Common myeloid progenitor, CD34-positive (primary cell): Measurements from ENCODE around the gene LCN6.

ENCODE experiments used
- CTCF ChIA-PET: fragments of 350-600 bp; sonication (Branson Sonifier 250); formaldehyde crosslinking; loops from one replicate; lab custom pipeline; 2021; ENCODE audit warnings: antibody characterized with exemption; lab: Charles Lee
- POLR2A ChIA-PET: fragments of 350-600 bp; sonication (Branson Sonifier 250); formaldehyde crosslinking; loops from one replicate; lab custom pipeline; 2021; ENCODE audit warnings: antibody characterized with exemption; lab: Charles Lee
- DNase-seq, 3 donors: peaks; one replicate each; pipeline versions ENCODE4 v3.0.0 to v3.0.0-alpha.2; 2013
- H3K27ac ChIP-seq, 2 experiments: 1 replicate in 1 of 2; 2 replicates in 1 of 2; pipeline ENCODE4 v1.7.0; 2013; ENCODE audit warnings: inconsistent platforms in 2 of 2, low read length in 2 of 2, mild to moderate bottlenecking in 2 of 2, low read depth in 1 of 2, moderate library complexity in 1 of 2; ENCODE audit not compliant: severe bottlenecking in 2 of 2, insufficient read depth in 1 of 2, poor library complexity in 1 of 2
- H3K27me3 ChIP-seq, 5 experiments: replicated peaks in 2 of 5; 1 replicate in 3 of 5; 2 replicates in 2 of 5; pipeline versions ENCODE4 v1.6.1 to v1.7.0; 2013; ENCODE audit warnings: low read length in 4 of 5, mild to moderate bottlenecking in 2 of 5, moderate library complexity in 2 of 5, inconsistent platforms in 1 of 5; ENCODE audit not compliant: insufficient read depth in 5 of 5, control insufficient read depth in 4 of 5
- H3K36me3 ChIP-seq, 4 experiments: 1 replicate in 2 of 4; 2 replicates in 2 of 4; pipeline versions ENCODE4 v1.6.1 to v1.7.0; 2013; ENCODE audit warnings: low read length in 3 of 4, control low read depth in 1 of 4, mild to moderate bottlenecking in 1 of 4; ENCODE audit not compliant: control insufficient read depth in 4 of 4, insufficient read depth in 4 of 4
- H3K4me1 ChIP-seq, 4 experiments: 1 replicate in 3 of 4; 2 replicates in 1 of 4; pipeline versions ENCODE4 v1.6.1 to v1.7.1; 2013; ENCODE audit warnings: low read length in 3 of 4, mild to moderate bottlenecking in 3 of 4, control low read depth in 1 of 4, inconsistent platforms in 1 of 4, moderate library complexity in 1 of 4; ENCODE audit not compliant: control insufficient read depth in 4 of 4, insufficient read depth in 4 of 4; ENCODE audit errors: control extremely low read depth in 1 of 4
- H3K4me3 ChIP-seq, 7 experiments: 1 replicate in 4 of 7; 2 replicates in 3 of 7; pipeline versions ENCODE4 v1.5.1 to v1.7.0; 2013; ENCODE audit warnings: mild to moderate bottlenecking in 7 of 7, low read length in 6 of 7, moderate library complexity in 6 of 7, inconsistent platforms in 2 of 7, low read depth in 2 of 7, control low read depth in 1 of 7; ENCODE audit not compliant: insufficient read depth in 4 of 7, control insufficient read depth in 1 of 7; ENCODE audit errors: extremely low read depth in 1 of 7
- H3K9me3 ChIP-seq, 5 experiments: 1 replicate in 4 of 5; 2 replicates in 1 of 5; pipeline versions ENCODE4 v1.6.1 to v1.7.1; 2013; ENCODE audit warnings: low read length in 4 of 5, mild to moderate bottlenecking in 2 of 5, inconsistent platforms in 1 of 5, low read depth in 1 of 5, moderate library complexity in 1 of 5; ENCODE audit not compliant: control insufficient read depth in 4 of 5, insufficient read depth in 2 of 5; ENCODE audit errors: control extremely low read depth in 1 of 5
- WGBS: methylation state at CpG from one replicate; pipeline ENCODE4 v1.1.5; 2013; ENCODE audit not compliant: insufficient coverage; 5-methylcytosine and 5-hydroxymethylcytosine counted together

Gene LCN6

DNA sequence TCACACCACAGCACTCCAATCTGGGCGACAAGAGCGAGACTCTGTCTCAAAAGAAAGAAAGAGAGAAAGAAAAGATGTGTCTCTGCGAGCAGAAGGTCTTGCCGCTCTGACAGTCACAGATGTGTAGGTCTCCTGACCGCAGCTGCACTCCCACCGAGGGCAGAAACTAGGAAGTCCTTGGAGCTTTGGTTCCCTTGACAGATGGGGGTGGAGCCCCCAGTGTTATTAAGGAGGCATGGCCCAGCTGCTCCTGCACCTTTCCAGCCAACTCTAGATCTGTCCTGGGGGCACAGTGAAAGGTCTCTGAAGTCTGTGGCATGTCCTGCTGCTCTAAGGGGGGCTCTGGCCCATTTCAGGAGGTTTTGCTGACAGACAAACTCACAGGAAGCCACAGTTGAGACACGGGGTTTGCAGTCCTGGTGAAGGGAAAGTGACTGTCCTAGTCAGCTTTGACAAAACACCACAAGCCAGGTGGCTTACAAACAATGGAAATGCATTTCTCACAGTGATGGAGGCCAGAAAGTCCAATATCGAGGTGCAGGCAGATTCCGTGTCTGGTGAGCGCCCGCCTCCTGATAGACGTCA lies 45.0 kb downstream of the LCN6 start:
- 47% methylated on average over 12 of the region's 12 CpGs for WGBS
- Histone ChIP-seq H3K27ac (no peak overlapping the region), H3K27me3 (no peaks in the 10 kb centered on the region), H3K9me3 (no peaks in the 10 kb centered on the region), H3K36me3 (no peaks in the 10 kb centered on the region), H3K4me3 (peak overlapping the region in 4 of 7 experiments; percentile 8 to 25 (median 11)), H3K4me1 (peaks cover 2 to 65% (median 59%) of the 10 kb centered on the region in 4 experiments)
- POLR2A ChIA-PET, result interaction anchor here (0.7 to 4.7 kb wide), 6 partner anchors 10 to 56 kb away, joined by 3 to 99 read pairs (median 16); partner anchors contain the start of gene DIPK1B
- CTCF ChIA-PET, result interaction anchor here (0.6 to 3.4 kb wide), 9 partner anchors 10 to 46 kb away, joined by 3 to 14 read pairs (median 6); no protein-coding TSS in a partner anchor
- peak; percentile 73 to 93 (median 91) for DNase-seq

DNA sequence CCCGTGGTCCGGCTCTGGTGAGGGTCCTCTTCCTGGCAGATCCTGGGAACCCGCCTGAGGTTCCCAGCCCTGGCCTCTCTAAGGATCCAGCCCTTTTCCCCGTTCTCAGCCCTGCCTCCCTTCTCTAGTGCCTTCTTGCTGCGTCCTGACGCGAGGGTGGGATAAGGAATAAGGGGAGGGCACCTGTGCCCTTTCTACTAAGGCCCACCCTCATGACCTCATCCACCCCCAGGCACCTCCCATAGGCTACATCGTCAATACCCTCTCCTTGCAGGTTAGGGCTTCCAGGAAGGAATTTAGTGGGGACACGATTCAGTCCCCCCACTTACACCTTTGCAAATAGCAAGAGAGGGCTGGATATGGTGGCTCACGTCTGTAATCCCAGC lies 46.7 kb downstream of the LCN6 start:
- WGBS, result 20% methylated on average over 4 of the region's 10 CpGs
- H3K4me3 ChIP-seq, result peak overlapping the region in 5 of 7 experiments; percentile 22 to 63 (median 42)
- DNase-seq, result peak in 2 of 3 donors; percentile 73 to 84
- no peaks in the 10 kb centered on the region for H3K9me3 ChIP-seq
- H3K4me1 ChIP-seq, result peaks cover 2 to 78% (median 72%) of the 10 kb centered on the region in 4 experiments
- H3K27ac ChIP-seq, result peak overlapping the region; percentile 64 to 84
- no peaks in the 10 kb centered on the region for H3K36me3 ChIP-seq
- ChIA-PET CTCF (interaction anchor here (0.7 to 4.0 kb wide), 5 partner anchors 10 to 38 kb away, joined by 3 to 27 read pairs (median 10); no protein-coding TSS in a partner anchor), POLR2A (interaction anchor here (0.6 to 4.7 kb wide), 10 partner anchors 12 to 44 kb away, joined by 3 to 99 read pairs (median 7); partner anchors contain the start of genes AGPAT2, DIPK1B and EGFL7)
- no peaks in the 10 kb centered on the region for H3K27me3 ChIP-seq

DNA sequence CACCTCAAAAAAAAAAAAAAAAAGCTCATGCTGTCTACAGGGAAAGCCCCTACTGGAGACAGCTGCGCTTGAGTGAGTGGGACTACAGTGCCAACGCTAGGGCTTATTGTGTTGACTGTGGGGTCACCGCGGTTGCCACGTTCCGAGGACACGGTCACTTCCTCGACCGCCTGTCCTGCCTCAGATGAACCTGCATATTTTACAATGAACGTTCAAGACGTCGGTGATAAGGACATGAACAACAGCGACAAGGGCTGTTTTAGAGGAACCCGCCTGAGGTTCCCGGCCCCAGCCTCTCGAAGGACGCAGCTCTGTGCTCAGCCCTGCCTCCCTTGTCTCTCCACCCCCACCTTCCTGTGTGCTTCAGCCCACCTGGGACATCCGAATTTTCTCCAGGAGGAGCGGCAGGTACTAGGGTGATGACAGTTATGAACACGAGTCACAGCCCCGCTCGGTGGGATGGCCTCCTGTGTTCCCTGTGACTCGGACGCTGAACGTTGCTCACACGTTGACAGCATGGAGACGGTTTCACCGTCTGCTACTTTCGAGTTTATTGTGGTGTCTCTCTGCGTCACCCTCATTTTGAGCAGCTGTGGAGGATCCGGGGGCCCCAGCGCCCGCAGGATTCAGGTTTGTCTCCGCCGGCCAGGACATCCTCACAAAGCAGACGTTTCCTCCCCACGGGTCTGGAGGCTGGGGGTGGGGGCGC lies 47.2 kb downstream of the LCN6 start:
- POLR2A ChIA-PET, result interaction anchor here (0.6 to 4.7 kb wide), 14 partner anchors 8 to 168 kb away, joined by 3 to 99 read pairs (median 6); partner anchors contain the start of genes AGPAT2, DIPK1B and EGFL7
- H3K27me3 ChIP-seq, result no peaks in the 10 kb centered on the region
- no peaks in the 10 kb centered on the region for H3K36me3 ChIP-seq
- peak; percentile 78 to 96 (median 95) for DNase-seq
- WGBS, result 1% methylated on average over 34 of the region's 38 CpGs
- CTCF ChIA-PET, result interaction anchor here (0.7 to 4.0 kb wide), 8 partner anchors 11 to 76 kb away, joined by 3 to 27 read pairs (median 4); no protein-coding TSS in a partner anchor
- peaks cover 2 to 83% (median 75%) of the 10 kb centered on the region in 4 experiments for H3K4me1 ChIP-seq
- H3K9me3 ChIP-seq, result no peaks in the 10 kb centered on the region
- H3K27ac ChIP-seq, result peak overlapping the region; percentile 64 to 84
- H3K4me3 ChIP-seq, result peak overlapping the region in 5 of 7 experiments; percentile 22 to 63 (median 46)

GRCh38 chr9:136700304-136700703 lies 48.0 kb downstream of the LCN6 start:
- Histone ChIP-seq H3K9me3 (no peaks in the 10 kb centered on the region), H3K36me3 (no peaks in the 10 kb centered on the region), H3K27ac (no peak overlapping the region), H3K4me3 (peak overlapping the region in 2 of 7 experiments; percentile 13 to 63), H3K27me3 (no peaks in the 10 kb centered on the region), H3K4me1 (peaks cover 2 to 83% (median 69%) of the 10 kb centered on the region in 4 experiments)
- no peak for DNase-seq
- CTCF ChIA-PET, result interaction anchor here (1.5 to 4.0 kb wide), 5 partner anchors 10 to 36 kb away, joined by 4 to 27 read pairs (median 4); no protein-coding TSS in a partner anchor
- POLR2A ChIA-PET, result interaction anchor here (1.4 to 4.7 kb wide), 7 partner anchors 12 to 42 kb away, joined by 4 to 99 read pairs (median 8); partner anchors contain the start of genes AGPAT2 and DIPK1B
- 93% methylated on average over 13 of the region's 13 CpGs for WGBS

- no peak overlapping the region for H3K27ac ChIP-seq
- H3K4me1 ChIP-seq, result peaks cover 2 to 77% (median 59%) of the 10 kb centered on the region in 4 experiments
- POLR2A ChIA-PET, result interaction anchor here (1.0 kb wide), 1 partner anchor 16 kb away, joined by 4 read pairs; no protein-coding TSS in a partner anchor
- CTCF ChIA-PET, result interaction anchor here (0.9 to 4.0 kb wide), 6 partner anchors 9 to 195 kb away, joined by 3 to 27 read pairs (median 16); no protein-coding TSS in a partner anchor
- no peaks in the 10 kb centered on the region for H3K36me3 ChIP-seq
- DNase-seq, result no peak
- no peaks in the 10 kb centered on the region for H3K27me3 ChIP-seq
- no peak overlapping the region for H3K4me3 ChIP-seq
- WGBS, result 98% methylated on average over 5 of the region's 11 CpGs
- H3K9me3 ChIP-seq, result no peaks in the 10 kb centered on the region
These were observed 49.6 kb downstream of the LCN6 start for GRCh38 chr9:136698635-136699246.

DNA sequence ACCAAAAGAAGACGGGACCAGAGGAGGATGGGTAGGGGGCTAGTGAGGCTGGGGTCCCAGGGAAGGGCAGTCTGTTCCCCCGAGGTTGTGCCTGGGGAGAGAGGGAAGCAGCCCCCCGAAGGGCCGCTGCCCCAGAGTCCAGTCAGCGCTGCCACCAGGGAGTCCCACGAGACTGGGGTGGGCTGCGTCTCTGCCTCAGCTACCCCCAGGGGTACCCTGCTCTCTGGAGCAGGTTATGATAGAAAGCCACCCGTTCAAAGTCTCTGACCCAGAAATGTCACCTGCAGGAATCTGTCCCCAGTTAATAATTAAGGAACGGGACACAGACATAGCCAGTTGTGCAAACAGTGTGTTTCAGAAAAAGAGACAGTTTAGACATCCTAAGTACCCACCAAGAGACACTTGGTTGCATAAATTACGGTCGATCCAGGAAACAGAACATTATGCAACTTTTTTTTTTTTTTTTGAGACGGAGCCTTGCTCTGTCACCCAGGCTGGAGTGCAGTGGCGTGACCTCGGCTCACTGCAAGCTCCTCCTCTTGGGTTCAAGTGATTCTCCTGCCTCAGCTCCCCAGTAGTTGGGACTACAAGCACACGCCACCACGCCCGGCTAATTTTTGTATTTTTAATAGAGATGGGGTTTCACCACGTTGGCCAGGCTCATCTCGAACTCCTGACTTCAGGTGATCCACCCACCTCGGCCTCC lies 50.4 kb downstream of the LCN6 start:
- no peak overlapping the region for H3K27ac ChIP-seq
- no peaks in the 10 kb centered on the region for H3K27me3 ChIP-seq
- H3K9me3 ChIP-seq, result no peaks in the 10 kb centered on the region
- no peak overlapping the region for H3K4me3 ChIP-seq
- DNase-seq, result peak in 2 of 3 donors; percentile 56 to 60
- 68% methylated on average over 14 of the region's 20 CpGs for WGBS
- H3K4me1 ChIP-seq, result peaks cover 2 to 71% (median 52%) of the 10 kb centered on the region in 4 experiments
- ChIA-PET POLR2A (interaction anchor here (0.8 to 2.0 kb wide), 7 partner anchors 11 to 53 kb away, joined by 3 to 6 read pairs (median 3); partner anchors contain the start of gene AGPAT2), CTCF (interaction anchor here (0.7 to 4.0 kb wide), 6 partner anchors 11 to 34 kb away, joined by 3 to 27 read pairs (median 8); no protein-coding TSS in a partner anchor)
- H3K36me3 ChIP-seq, result no peaks in the 10 kb centered on the region
